ENCODE measurements around the gene SMAD3. TPM values are rescaled to one million over a fixed set of nuclear protein-coding genes. Genes with fewer than 3 reads are reported as not detected.
A peak's percentile ranks its signal among the peaks of the same experiment; 100 is the strongest.

The SMAD3 gene
- total and polyA plus RNA-seq, 2 of the 4 experiments (the other 2 are of a cell fraction) = 71.0 to 177 TPM

DNA sequence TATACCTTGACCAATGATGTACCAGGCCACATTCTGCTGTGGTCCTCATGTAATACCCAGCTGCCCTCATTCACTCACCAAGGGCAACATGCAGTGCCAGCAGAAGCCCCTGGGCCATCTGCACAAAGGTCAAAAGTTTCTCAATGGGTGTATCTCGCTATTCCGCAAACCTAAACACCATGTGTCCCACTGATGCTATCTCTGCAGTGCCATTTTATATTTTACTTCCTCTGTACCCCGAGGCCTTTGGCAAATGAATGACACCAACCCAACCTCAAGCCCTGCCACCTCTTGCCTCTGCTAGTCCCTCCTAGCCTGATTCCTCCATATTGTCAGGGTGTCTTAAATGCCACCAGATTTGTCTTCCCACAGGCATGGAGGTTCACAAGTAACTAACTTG lies 129.9 kb downstream of the SMAD3 start:
- Histone ChIP-seq H2AFZ (replicated peaks; ENCODE audit: low read length, poor library complexity) (no peak overlapping the region), H2BK5ac (ENCODE audit: low read depth, low read length, poor library complexity, severe bottlenecking) (peak overlapping the region; percentile 18), H2BK120ac (ENCODE audit: low read depth, low read length) (no peak overlapping the region), H3K23ac (ENCODE audit: low read depth, low read length) (no peak overlapping the region), H3K9me3 (ENCODE audit: control insufficient read depth, insufficient read depth, low read length) (no peaks in the 10 kb centered on the region), H2AK5ac (ENCODE audit: low read depth, low read length) (peak overlapping the region; percentile 39; the same call in 1 of the 2 replicates), H2AK9ac (replicated peaks; ENCODE audit: low read depth, low read length, poor library complexity) (no peak overlapping the region), H3K18ac (ENCODE audit: low read depth, low read length) (no peak overlapping the region), H3K14ac (replicated peaks; ENCODE audit: low read depth, low read length) (no peak overlapping the region), H4K8ac (ENCODE audit: low read depth in 2 of 2, low read length in 2 of 2) (no peak overlapping the region), H4K91ac (ENCODE audit: insufficient read depth, low read depth, low read length) (peak overlapping the region; percentile 30), H3K27ac (ENCODE audit: insufficient read depth, low read length) (peak overlapping the region; percentile 17; the same call in 1 of the 2 replicates), H3K4me1 (ENCODE audit: control insufficient read depth, insufficient read depth, low read length) (peaks cover 37% of the 10 kb centered on the region), H3K9me1 (ENCODE audit: insufficient read depth, low read length) (peaks cover 53% of the 10 kb centered on the region), H3K4me2 (ENCODE audit: low read depth, low read length) (no peak overlapping the region), H3K9ac (ENCODE audit: low read depth, low read length) (no peak overlapping the region), H2BK20ac (ENCODE audit: low read depth, low read length) (no peak overlapping the region), H3K56ac (ENCODE audit: extremely low read depth, insufficient read depth, low read length) (no peak overlapping the region), H3K27me3 (ENCODE audit: control insufficient read depth, insufficient read depth, low read length) (no peaks in the 10 kb centered on the region), H3K36me3 (ENCODE audit: control insufficient read depth, insufficient read depth, low read length) (peaks cover 42% of the 10 kb centered on the region), H4K5ac (ENCODE audit: low read depth, low read length) (peak overlapping the region; percentile 1; the same call in 1 of the 2 replicates), H4K20me1 (ENCODE audit: insufficient read depth, low read length) (peaks cover 19% of the 10 kb centered on the region; the same call in 1 of the 2 replicates), H2BK15ac (ENCODE audit: low read depth, low read length) (no peak overlapping the region), H3K4ac (ENCODE audit: low read depth, low read length) (0 out of 2 replicates have a peak overlapping the region, but pooled peaks have one; percentile 52), H3K79me1 (ENCODE audit: low read depth in 1 of 2, low read length in 2 of 2) (peaks cover 9 to 54% of the 10 kb centered on the region in 2 experiments), H3K4me3 (ENCODE audit: insufficient read depth, low read depth, low read length) (no peak overlapping the region)
- no TSS peak for BruUV-seq (replicated peaks)
- dilution Hi-C loops (cut with HindIII; ENCODE audit: low sequenced_read_pairs, unreplicated experiment) = no loop called here
- ChIA-PET CTCF (no interaction called here), POLR2A (ENCODE audit: unreplicated experiment) (no interaction called here)
- intact Hi-C loops (cut with micrococcal nuclease) = loop anchor here (5.0 kb wide), 1 partner anchor 642 kb away; no protein-coding TSS in a partner anchor
- TF ChIP-seq NFE2L2 (IDR thresholded peaks at IDR 0.05; ENCODE audit: low read depth, low read length) (no peak), CHD1 (IDR thresholded peaks at IDR 0.05; ENCODE audit: low read depth, low read length) (no peak), CEBPB (IDR thresholded peaks at IDR 0.05; ENCODE audit: low read depth, low read length) (no peak), RCOR1 (IDR thresholded peaks at IDR 0.05; ENCODE audit: insufficient replicate concordance, low read length) (no peak), FOS (IDR thresholded peaks at IDR 0.05; ENCODE audit: low read depth, low read length) (no peak), BHLHE40 (IDR thresholded peaks at IDR 0.05; ENCODE audit: low read depth, low read length) (no peak), RAD21 (IDR thresholded peaks at IDR 0.05; ENCODE audit: low read length) (no peak), POLR2A (IDR thresholded peaks at IDR 0.05; ENCODE audit: low read depth, low read length) (no peak), SMC3 (IDR thresholded peaks at IDR 0.05; ENCODE audit: low read depth, low read length) (no peak), MAFK (IDR thresholded peaks at IDR 0.05; ENCODE audit: low read depth, low read length) (no peak), RFX5 (IDR thresholded peaks at IDR 0.05; ENCODE audit: low read depth, low read length) (no peak), MXI1 (IDR thresholded peaks at IDR 0.05; ENCODE audit: borderline replicate concordance, low read depth, low read length) (no peak), MAZ (IDR thresholded peaks at IDR 0.05; ENCODE audit: borderline replicate concordance, low read depth, low read length) (no peak)
- TF ChIP-seq, protein P1, sequence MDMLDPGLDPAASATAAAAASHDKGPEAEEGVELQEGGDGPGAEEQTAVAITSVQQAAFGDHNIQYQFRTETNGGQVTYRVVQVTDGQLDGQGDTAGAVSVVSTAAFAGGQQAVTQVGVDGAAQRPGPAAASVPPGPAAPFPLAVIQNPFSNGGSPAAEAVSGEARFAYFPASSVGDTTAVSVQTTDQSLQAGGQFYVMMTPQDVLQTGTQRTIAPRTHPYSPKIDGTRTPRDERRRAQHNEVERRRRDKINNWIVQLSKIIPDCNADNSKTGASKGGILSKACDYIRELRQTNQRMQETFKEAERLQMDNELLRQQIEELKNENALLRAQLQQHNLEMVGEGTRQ (IDR thresholded peaks at IDR 0.05; ENCODE audit: low read depth, low read length) = no peak
- TF ChIP-seq, protein P2, sequence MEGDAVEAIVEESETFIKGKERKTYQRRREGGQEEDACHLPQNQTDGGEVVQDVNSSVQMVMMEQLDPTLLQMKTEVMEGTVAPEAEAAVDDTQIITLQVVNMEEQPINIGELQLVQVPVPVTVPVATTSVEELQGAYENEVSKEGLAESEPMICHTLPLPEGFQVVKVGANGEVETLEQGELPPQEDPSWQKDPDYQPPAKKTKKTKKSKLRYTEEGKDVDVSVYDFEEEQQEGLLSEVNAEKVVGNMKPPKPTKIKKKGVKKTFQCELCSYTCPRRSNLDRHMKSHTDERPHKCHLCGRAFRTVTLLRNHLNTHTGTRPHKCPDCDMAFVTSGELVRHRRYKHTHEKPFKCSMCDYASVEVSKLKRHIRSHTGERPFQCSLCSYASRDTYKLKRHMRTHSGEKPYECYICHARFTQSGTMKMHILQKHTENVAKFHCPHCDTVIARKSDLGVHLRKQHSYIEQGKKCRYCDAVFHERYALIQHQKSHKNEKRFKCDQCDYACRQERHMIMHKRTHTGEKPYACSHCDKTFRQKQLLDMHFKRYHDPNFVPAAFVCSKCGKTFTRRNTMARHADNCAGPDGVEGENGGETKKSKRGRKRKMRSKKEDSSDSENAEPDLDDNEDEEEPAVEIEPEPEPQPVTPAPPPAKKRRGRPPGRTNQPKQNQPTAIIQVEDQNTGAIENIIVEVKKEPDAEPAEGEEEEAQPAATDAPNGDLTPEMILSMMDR (conservative IDR thresholded peaks at IDR 0.05; ENCODE audit: low read depth, low read length) = no peak
- TF ChIP-seq, protein P3, sequence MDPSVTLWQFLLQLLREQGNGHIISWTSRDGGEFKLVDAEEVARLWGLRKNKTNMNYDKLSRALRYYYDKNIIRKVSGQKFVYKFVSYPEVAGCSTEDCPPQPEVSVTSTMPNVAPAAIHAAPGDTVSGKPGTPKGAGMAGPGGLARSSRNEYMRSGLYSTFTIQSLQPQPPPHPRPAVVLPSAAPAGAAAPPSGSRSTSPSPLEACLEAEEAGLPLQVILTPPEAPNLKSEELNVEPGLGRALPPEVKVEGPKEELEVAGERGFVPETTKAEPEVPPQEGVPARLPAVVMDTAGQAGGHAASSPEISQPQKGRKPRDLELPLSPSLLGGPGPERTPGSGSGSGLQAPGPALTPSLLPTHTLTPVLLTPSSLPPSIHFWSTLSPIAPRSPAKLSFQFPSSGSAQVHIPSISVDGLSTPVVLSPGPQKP (IDR thresholded peaks at IDR 0.05; ENCODE audit: borderline replicate concordance, low read depth, low read length) = no peak
- no peak for DNase-seq
- WGBS, 2 experiments (ENCODE audit: extremely low coverage in 2 of 2, insufficient read length in 1 of 2) = 100% methylated on average over 2 of the region's 3 CpGs; no CpG with 5 or more reads in 1 of the 2 experiments
- in situ Hi-C loops (cut with MboI; ENCODE audit: low sequenced_read_pairs) = loop anchor here (10.0 kb wide), 1 partner anchor 251 kb away; no protein-coding TSS in a partner anchor
- ATAC-seq (ENCODE audit: low read depth) = no peak
